ENCODE data around the gene TMEM250.

Gene TMEM250

DNA sequence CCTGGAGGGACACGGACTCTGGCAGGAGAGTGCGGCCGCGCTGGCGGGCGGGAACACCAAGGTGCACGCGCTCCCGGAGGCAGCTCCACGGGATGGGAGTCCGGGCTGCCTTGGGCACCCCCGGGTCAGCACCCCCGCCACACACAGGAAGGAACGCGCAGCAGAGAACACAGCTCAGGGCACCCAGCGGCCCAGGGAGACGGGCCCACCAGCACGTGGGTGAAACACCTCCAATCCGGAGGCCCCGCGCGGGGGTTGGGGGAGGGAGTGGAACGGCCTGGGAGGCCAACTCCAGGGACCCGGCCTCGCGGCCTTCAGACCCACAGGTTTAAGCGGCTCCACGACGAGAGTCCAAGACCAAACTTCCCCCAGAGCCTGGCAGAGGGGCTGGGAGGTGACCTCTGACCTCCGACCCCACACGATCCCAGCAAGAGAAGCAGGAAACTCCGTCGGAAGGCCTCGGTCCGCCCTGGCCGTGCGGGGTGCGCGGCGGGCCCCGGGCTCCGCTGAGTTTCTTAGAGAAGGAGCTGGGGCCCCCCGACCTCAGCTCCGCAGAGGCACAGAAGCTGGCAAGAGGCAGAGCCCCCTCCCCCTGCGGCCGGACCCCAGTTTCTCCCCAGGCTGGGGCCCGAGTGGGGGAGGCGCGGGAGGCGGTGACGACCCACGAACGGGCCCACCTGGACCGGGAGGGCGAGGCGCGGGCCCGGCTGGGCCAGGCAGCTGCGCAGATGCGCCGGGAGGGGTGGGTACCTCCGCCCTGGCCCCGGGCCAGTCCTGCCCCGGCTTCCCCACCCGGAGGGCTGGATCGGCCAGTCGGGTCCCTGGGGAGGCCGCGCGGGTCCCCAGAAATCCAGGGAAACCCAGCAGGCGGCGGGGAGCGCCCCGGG, 24.4 kb downstream of the TMEM250 start:
- peak; percentile 88 for DNase-seq

DNA sequence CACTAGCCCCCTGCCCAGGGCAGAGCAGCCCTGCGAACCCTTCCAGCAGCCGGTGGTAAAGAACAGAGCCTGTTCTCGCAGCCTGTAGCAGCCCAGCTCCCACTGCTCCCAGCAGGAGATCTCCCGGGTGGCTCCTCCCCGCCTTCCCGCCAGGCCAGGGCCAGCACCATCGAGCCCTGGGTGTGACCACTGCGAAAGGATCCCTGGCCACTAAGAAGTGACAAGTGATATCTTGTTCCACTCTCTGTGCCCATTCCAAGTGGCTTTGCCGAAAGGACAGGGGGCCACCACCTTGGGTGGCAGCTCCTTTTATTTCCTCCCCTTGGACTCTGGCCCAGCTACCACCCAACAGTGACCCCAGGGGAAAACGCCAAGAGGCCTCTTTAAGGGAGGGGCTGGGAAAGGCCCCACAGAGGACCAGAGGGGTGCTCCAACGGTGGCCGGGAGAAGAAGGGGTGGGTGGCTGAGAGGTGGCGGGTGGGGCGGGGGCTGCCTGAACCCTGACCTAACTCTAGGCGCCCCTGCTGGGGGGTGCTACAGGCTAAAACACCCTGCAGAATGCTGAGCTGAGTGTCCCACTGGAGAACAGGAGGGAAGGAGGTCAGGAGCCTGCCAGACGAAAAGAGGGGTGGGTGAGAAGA, 25.2 kb downstream of the TMEM250 start:
- DNase-seq: peak; percentile 40

DNA sequence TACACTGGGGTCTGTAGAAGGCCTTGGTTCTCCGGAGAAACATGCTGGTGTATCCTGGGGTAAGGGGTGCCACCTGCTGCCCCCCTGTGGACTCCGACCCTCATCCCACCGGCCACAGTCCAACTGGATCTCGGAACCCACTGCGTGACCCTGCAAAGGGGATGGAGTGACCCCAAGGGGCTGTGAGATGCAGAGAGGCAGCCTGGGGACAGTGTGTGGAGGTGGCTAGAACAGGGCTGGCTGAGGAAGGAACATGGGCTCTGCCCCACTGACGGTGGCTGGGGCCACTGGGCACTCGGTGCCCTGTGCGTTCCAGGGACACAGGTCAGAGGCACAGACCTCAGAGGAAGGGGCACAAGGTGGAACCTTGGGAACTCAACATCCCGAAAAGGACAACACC, 25.9 kb downstream of the TMEM250 start:
- DNase-seq: no peak

DNA sequence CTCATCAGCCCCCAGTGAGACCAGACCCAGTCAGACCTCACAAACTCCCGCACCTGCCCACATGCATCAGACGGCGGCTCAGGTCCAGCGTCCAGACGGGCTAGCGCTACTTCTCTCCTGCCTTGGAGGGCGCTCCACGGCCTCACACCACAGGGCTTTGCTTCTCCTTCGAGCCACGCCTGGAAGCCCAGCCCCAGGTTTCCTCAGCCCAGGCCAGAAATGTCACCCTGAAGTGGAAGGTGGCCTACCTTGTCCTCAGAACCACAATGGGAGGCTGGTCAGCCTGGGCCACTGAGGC, 26.4 kb downstream of the TMEM250 start:
- no peak for DNase-seq

DNA sequence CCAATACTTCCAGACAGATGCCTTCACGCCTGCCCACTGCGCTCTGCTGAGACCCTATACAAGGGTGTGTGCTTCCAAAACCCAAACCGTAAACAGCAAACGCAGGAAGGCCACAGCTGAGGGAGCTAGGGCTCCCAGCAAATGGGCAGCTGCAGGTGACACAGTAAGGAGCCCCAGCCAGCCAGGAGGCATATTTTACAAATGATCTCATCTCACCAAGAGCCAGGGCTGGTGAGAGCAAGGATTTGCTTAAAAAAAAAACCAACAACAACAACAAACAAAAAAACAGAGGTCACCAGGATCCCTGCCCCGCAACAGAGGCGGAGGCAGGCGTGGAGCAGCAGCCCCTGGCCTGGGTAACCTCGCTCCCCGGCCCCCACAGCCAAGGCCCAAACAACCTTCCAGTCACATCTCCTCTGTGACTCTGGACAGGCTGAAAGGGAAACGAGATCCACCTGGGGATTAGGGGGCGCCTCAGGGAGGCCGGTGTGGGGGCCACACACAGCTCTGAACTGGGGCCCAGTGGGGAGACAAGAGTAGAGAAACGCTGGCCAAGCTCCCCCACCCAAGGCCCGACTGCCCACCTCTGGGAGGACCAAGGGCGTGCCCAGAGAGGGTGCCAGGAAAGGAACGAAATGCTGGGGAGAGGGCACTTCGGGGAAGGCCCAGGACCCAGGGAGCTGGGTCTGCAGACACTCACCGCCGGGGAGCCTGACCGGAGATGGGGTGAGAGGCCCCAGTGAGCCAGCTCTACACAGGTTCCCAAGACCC, 26.9 kb downstream of the TMEM250 start:
- DNase-seq: no peak

DNA sequence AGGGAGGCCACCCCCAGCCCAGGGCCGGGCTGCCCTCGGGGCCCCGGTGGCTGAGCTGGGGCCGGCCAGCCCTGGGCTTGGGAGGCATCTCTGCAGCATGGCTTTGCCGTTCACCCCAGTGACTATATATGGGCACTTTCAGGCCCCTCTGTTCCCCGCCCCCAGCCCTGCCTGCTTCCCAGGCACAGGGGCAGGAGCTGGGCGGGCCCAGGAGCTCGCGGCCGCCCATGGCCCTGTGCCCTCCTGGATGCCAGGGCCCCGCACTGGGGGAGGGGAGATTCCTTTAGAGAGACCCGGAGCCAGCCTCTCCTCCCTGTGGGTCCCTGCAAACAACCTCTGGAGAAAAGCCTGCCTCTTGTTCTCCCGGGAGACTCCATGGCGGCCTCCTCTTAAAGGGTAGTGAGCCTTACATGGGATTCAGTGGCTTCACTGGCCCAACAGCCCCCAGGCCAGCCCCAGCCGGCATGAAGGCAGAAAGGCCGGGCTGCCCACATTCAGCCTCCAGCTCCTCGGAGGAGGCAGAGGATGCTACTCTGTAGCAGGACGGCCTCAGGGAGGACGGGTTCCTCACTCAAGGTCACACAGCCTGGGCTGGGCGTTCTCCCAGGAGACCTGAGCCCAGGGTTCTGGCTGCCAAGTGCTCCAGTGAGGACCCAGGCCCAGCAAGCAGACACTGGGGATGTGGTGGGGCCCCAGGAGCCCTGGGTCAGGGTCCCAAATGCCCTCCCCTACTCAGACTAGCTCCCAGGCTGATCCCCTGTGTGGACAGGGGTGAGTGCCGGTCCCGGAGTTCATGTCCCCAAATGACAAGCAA, 27.7 kb downstream of the TMEM250 start:
- DNase-seq: no peak

DNA sequence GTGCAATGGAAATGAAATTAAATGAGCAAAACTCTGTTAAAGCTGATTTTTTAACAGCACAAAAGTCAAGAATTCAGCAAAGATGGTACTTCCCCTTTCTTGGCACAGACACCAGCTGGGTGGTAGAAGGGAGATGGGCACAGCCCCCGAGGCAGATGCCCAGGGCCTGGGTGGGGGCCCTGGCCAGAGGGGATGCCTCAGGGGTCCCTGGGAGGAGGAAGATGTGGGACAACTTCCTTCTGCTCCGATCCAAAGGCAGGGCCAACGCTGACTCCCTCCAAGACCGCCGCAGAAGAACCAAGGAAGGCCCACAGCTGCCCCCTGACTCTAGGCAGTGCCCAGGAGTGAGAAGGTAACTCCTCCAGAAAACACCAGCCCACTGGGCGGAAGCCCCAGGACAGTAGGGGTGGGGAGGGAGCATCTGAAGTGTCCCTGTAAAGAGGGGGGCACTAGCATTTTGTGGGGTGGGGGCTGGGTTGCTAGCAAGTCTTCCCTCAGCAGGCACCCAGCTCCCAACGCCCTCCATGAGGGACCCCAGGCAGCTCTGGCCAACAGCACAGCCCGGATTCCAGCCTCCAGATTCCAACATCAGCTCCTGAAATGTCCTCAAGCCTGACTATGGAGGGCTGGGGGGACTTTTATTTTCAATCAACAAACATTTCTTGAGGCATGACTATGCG, 28.5 kb downstream of the TMEM250 start:
- DNase-seq: no peak

DNA sequence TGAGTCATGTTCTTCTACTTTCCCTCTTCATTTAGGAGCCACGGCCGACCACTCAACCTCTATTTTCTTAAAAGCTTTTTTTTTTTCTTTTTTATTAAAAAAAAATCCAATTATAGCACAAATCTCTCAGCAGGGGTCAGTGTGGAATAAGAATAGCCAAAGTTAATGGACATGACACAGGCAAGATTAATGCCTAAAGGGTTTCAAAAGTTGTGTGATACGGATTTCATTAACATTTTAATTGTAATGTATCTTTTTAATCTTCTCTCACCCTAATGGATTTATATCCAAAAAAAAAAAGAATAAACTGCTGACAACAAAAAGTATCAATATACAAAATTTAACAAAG, 29.0 kb downstream of the TMEM250 start:
- DNase-seq: peak; percentile 51

DNA sequence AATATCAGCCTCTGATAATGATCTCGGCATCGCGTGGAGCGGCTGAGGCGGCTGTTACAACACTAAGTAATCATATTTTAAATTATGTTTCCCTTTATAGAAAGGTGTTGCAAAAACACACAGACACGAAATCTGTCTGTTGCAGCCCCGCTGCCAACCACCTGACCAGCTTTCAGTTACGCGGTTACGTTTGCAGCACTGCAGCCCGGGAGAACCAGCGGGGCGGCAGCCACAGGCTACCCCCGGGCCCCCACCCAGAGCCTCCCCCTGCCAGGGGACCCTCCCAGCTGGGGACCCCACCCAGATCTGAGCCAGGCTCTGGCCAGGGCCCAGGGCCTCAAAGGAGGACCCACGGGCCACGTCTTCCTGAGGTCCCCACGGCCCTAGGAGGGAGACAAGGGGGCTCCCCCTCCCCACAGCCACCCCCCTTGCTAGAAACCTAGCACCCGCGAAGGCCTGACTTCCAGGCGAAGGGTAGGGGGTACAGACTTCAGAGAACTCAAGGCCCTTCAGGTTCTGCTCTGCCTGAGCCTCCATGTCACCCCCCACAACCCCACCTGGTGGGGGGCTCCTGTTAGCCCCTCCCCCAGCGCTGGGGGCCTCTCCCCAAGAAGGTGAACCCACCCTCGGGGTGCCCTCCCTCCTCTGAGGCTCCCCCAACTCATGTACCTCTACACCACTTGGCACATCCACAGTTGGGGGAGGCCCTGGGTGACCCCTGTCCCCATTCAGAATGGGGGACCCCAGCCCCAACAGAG, 29.6 kb downstream of the TMEM250 start:
- DNase-seq: no peak

DNA sequence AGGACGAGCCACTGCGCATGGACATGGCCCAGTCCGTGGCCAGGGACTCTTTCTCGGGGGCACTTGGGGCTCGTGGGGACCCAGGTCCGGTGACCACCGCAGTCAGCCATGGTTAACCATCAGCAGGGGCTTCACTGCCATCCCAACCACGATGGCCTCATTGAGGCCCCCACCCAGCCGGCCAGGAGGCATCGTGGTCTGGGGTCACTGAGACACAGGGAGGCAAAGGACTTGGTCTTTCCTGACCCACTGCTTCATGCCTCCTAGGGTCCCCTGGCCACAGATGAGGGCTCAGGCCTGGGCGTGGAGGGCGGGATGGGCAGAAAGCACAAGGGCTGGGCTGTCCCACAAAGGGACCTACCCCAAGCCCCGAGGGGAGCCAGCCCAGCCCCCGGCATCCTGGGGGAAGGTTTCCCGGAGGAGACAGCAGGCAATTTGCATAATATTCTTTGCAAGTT, 30.2 kb downstream of the TMEM250 start:
- DNase-seq: no peak

DNA sequence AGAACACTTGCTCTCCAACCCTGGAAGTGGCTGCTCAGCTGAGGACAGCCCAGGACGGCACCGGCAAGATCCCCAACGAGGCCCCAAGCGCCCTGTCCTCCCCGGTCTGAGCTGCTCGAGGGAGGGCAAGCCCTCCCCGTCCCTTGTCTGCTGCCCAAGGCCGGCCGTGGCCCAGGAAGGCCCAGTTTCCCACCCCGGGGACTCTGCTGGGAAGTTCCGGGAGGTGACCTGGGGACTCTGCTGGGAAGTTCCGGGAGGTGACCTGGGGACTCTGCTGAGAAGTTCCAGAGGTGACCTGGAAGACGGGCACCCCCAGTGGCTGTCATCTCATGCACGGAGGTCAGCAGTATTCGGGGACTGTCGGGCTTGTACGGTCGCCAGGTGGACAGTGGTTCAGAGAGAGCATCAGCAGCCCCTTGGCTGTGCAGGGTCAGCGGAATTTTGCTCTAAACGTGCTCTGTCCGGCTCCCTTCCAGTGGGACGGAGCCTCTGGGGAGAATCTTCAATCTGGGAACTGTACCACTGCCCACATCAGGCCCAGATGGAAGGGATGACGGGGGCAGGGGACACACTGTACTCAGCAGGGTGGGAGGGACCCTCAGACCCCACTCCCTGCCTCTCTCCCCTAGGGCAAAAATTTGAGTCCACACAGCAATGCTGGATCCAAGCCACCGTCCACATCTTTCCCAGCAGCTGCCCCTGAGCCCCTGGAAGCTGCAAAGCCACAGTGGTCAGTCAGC, 30.8 kb downstream of the TMEM250 start:
- DNase-seq: no peak

DNA sequence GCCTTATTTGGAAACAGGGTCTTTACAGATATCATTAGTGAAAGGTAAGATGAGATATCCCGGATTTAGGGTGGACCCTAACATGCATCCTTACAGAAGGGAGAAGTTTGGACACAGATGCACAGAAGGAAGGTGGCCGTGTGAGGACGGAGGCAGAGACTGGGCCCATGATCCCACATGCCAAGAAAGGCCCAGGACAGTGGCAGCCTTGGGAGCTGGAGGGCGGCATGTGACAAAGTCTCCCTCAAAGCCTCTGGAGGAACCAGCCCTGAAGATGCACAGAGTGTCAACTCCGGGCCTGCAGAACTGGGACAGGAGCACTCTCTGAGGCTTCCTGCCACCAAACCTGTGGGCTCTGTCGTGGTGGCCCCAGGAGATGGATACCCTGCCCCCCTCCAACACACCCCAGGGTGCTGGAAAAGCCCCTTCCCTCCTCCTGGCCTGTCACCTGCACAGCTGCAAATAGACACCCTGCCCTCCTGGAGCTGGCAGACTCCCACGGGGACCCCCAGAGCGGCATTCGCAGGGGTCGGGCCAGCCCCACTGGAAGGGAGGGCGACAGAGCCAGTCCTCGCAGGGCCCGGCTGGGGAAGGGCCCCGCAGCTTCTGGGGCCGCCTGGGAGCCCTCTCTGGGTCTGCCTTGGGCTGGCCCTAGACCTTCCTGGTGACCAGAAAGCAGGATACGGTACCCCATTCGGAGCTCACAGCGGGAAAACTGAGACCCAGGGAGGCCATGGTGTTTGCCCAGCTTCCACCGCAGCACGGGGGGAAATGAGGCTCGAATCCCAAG, 31.5 kb downstream of the TMEM250 start:
- DNase-seq: no peak

DNA sequence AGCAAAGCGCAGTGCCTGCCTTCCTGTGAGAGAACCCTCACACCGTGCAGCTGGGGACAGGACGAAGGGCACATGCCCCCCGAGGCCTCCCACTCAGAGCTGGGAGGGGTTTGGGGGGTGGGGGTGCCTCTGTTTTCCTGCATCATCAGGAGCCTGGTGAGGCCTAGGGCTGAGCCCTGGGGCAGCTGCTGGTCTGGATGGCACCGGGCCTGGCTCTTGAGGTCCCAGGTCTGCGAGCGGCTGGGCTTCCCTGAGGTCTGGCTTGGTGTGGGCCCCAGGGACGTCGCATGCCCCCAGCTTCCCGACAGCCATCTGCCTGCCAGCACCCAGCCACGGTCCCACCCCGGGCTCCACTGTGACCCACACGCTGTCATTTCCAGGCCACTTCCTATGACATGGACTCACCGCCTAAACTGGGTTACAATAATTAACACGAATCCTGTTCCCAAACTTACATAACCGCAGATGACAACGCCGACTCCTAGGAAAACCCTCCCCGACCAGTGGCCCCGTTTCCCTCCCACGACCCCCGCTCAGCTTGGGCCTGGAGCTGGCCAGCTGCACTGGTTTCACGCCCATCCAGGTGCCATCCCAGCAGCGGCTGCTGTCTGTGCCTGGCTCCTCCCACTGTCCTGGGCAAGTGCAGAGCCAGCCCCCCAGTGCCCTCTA, 32.3 kb downstream of the TMEM250 start:
- DNase-seq: no peak

DNA sequence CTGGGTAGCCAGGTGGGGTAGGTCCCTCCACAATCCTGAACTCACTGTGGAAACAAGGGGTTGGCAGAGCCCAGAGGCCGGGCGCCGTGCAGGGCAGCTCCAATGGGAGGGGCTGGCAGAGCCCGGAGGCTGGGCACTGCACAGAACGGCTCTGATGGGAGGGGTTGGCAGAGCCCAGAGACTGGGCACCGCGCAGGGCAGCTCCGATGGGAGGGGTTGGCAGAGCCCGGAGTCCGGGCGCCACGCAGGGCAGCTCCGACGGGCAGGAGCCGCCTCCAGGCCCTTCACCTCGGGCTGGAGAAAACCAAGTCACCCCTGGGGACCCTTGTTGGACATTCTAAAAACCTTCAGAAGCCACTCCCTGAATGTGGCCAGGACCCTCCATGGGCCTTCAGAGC, 32.9 kb downstream of the TMEM250 start:
- DNase-seq: no peak

DNA sequence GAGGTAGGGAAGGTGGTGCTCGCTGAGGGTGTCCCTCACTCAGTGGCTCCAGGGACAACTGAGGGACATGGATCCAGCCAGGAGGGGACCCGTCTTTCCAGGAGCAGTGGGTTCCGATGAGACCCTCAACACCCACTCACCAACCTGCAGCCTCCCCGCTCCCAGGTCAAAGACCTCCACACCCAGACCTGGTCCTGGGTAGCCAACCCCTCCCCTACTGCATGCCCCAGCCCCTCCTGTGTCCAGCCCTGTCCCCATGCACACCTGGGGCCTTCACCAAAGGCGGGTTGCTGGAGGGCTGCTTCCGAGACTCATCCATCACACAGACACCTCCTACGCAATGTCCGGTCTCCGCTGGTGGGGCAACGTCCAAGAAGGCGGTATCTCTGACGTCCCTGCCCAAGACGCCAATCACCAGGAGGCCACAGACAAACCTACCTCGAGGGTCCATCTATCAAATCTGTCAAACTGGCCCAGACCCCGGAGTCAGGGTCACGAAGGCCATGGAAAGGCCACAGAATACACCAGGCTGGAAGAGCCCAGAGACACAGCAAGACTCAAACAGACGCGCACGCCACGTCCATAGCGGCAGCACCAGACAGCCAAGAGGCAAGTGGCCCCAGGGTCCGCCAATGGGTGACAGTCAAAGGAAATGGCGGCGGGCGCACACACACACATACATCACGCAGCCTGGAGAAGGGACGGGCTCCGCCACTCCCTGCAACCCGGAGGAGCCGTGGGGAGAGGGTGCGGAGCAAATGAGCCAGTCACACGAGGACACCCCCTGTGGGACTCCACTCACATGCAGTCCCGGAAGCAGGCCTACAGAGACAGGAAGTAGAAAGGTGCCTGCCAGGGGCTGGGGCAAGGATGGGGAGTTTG, 34.4 kb downstream of the TMEM250 start:
- DNase-seq: no peak

DNA sequence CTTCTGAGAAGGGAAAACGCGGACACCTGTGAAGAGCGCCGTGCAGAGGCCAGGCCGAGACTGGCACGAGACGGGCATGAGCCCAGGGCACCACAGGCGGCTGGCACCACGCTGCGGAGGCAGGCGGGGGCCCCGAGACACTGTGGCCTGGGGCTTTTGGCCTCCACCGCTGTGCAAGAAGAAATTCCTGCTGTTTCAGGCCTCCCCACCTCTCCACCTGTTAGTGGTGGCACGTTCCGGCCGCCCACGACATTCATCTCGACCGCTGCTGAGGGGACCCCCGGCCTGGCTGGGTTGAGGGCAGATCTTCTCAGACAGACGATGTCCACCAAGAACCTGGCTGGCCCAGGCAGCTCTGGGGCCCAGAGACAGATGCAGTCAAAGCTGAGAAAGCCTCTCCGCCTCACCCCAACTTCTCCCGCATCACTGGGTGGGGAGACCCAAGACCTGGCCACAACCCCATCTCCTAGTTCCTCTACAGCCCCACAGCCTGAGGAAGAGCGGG, 35.1 kb downstream of the TMEM250 start:
- no peak for DNase-seq

DNA sequence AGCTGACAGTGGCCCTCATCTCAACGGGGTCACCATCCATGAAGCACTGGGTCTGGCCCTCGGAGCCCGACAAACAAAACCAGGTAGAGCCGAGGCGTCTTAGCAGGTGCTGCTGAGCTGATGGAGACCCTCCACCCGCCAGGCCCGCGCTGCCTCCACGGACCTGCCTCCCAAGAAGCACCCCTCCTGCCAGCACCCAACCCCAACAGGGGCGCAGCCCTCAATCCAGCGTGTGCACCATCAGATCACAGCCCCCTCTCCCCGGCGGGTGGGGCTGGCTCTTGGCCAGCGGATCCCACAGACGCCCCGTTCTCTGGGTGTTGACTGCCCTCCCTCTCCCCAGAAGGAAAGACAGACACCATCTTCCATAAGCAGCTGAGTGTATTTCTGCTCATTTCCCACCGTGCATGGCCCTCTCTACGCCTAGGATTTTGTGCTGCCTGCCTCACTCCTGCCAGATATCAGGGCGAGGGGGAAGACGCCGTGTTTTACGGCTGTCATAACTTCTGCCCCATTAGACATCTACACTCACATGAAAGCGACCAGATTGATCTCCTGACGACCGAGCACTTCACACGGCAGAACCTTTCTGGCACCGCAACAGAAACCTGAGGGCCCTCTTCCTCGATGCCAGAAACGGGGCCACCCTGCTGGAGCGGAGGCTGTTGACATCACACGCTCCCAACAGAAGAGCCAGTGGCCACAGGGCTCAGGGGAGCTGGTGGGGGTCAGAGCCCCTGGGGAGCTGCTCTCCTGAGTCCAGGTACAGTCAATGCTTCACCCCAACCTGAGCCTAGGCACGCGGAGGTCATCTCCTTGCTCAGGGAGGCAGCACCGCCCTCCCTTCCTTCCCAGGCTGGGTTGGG, 35.9 kb downstream of the TMEM250 start:
- no peak for DNase-seq

Data from DMS53 (cell line).